HAP-1 (cell line): ENCODE results near the gene ANKS1B.
"Not testable (repeated sequence)": the region's sequence is repeated elsewhere in the genome, so short reads cannot be mapped to it uniquely, and the experiment has no call there.

Experiments
- DNase-seq, 2 experiments: peaks; one replicate each; pipeline ENCODE4 v3.0.0-alpha.2; 2016 to 2020; ENCODE audit warnings: low spot score in 2 of 2
- H3K27me3 ChIP-seq: fragments of 250-450 bp; sonication (Bioruptor Pico); 2 replicates; pipeline ENCODE4 v1.5.1; 2020; ENCODE audit warnings: low read depth, mild to moderate bottlenecking, moderate library complexity
- H3K36me3 ChIP-seq: fragments of 250-450 bp; sonication (Bioruptor Pico); replicated peaks from 2 replicates; pipeline ENCODE4 v1.5.1; 2020; ENCODE audit warnings: mild to moderate bottlenecking
- H3K4me1 ChIP-seq: fragments of 250-450 bp; sonication (Bioruptor Pico); 2 replicates; pipeline ENCODE4 v1.5.1; 2020; ENCODE audit warnings: mild to moderate bottlenecking
- H3K4me3 ChIP-seq: fragments of 250-450 bp; sonication (Bioruptor Pico); 2 replicates; pipeline ENCODE4 v1.5.1; 2020; ENCODE audit warnings: mild to moderate bottlenecking, moderate library complexity
- H3K9me3 ChIP-seq: fragments of 250-450 bp; sonication (Bioruptor Pico); 2 replicates; pipeline ENCODE4 v1.5.1; 2020; ENCODE audit warnings: mild to moderate bottlenecking, moderate library complexity
- in situ Hi-C: fragments of 300-500 bp; cut with MboI; formaldehyde crosslinking; loops from 3 replicates; pipeline ENCODE4 v1.14.3; 2020; ENCODE audit warnings: low sequenced_read_pairs, inconsistent platforms, mixed read lengths

Gene ANKS1B

DNA sequence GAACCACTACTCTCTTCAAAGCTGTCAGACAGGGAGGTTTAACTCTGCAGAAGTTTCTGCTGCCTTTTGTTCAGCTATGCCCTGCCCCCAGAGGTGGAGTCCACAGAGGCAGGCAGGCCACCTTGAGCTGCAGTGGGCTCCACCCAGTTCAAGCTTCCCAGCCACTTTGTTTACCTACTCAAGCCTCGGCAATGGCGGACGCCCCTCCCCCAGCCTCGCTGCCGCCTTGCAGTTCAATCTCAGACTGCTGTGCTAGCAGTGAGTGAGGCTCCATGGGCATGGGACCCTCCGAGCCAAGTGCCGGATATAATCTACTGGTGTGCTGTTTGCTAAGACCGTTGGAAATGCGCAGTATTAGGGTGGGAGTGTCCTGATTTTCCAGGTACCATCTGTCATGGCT, 663.5 kb downstream of the ANKS1B start:
- H3K9me3 ChIP-seq, H3K36me3 ChIP-seq, H3K4me3 ChIP-seq, H3K27me3 ChIP-seq, DNase-seq, H3K4me1 ChIP-seq, in situ Hi-C loops: not testable (repeated sequence)

DNA sequence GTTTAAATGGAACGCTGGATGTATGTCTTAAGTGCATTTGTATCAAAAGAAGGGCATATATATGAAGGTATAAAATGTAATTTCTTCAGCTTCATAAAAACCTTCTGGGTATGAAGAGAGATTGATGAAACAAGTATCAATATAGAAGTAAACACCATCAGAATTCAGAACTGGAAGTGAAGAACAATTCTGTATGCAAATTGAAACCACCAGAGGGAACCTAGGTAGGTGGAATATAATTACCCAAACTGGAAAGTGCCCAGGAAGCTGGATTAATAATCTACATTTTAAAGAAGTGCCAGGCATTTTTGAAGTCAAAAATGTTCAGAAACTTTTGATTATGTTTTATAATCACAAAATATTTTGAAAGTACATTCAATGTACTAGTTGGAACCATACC, 673.4 kb downstream of the ANKS1B start:
- in situ Hi-C loops: no loop called here
- Histone ChIP-seq H3K4me3 (no peak overlapping the region), H3K36me3 (no peaks in the 10 kb centered on the region), H3K27me3 (no peaks in the 10 kb centered on the region), H3K9me3 (no peaks in the 10 kb centered on the region), H3K4me1 (no peaks in the 10 kb centered on the region)
- DNase-seq: no peak

DNA sequence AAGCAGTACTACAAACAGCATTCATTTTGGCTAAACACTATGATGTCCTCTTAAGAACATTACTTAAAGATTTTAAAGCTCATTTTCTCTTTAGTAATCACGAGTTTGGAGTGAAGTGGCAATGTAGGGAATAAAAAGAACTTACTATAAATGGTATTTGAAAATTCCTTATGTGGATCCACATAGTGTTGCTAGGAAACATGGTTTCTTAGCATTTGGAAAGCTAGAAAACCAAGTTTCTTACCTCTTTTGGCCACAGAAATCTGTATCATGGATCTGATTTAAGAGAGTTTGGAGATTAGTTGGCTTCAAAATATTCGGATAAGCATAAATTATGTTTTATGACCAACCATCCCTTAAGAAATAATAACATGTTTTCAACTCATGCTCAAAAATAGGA, 674.9 kb downstream of the ANKS1B start:
- in situ Hi-C loops: no loop called here
- no peaks in the 10 kb centered on the region for H3K4me1 ChIP-seq
- no peak for DNase-seq
- H3K36me3 ChIP-seq: no peaks in the 10 kb centered on the region
- no peaks in the 10 kb centered on the region for H3K9me3 ChIP-seq
- H3K4me3 ChIP-seq: no peak overlapping the region
- H3K27me3 ChIP-seq: no peaks in the 10 kb centered on the region

DNA sequence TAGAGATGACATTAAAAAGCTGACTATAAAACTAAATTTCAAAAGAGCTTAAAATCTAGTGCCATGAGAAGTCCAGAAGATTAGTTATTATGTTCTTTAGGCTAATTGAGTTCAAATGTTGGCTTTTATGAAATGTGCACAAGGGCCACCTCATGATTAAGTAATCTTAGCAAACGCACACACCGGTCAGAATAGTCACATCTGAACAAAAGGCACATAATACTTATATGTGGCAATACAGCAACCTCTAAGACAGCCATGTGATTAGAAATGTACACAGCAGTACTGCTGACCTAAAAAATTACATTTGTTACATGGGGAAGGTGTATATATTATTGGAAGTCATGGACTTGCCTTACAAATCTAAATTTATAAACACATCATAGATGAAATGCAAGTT, 681.9 kb downstream of the ANKS1B start:
- Histone ChIP-seq H3K4me3 (no peak overlapping the region), H3K36me3 (no peaks in the 10 kb centered on the region), H3K27me3 (no peaks in the 10 kb centered on the region), H3K9me3 (no peaks in the 10 kb centered on the region), H3K4me1 (no peaks in the 10 kb centered on the region)
- in situ Hi-C loops: no loop called here
- DNase-seq: no peak

DNA sequence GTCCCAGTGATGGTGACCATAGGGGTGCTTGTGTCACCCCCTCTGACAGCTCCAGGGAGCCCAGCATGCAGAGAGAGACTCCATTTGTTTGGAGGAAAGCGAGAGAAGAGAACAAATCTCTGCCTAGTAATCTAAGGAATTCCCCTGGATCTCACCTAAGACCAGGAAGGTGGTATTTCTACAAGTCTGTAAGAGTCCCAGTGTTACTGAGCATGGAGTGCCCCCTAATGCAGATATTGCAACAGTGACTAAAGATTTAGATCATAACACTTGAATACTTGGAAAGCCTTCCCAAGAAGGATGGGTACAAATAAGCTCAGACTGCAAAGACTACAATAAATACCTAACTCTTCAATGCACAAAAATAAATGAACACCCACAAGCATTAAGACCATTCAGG, 697.6 kb downstream of the ANKS1B start:
- in situ Hi-C loops: no loop called here
- DNase-seq: no peak
- Histone ChIP-seq H3K36me3 (no peaks in the 10 kb centered on the region), H3K4me3 (no peak overlapping the region), H3K4me1 (peaks cover 14% of the 10 kb centered on the region), H3K9me3 (no peaks in the 10 kb centered on the region), H3K27me3 (no peaks in the 10 kb centered on the region)

DNA sequence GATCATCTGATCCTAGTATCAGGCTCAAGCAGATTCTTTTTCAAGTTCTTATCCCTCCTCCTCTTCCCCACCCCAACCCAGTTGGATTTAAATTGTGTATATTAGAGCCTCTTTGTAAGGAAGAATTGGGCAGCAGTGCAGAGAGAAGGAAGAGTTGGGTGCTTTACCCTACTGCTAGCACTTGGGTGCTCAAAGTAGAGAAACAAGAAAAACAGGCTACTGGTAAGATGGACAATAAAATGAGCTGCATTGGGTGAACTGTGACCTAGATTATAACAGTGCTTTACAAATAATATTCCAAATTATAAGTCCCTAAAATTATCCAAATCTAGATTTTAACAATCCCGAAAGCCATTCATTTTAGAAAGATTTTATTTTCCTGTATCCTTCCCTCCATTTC, 700.6 kb downstream of the ANKS1B start:
- no peak overlapping the region for H3K4me3 ChIP-seq
- H3K9me3 ChIP-seq: no peaks in the 10 kb centered on the region
- H3K4me1 ChIP-seq: peaks cover 14% of the 10 kb centered on the region
- DNase-seq: no peak
- in situ Hi-C loops: no loop called here
- H3K36me3 ChIP-seq: no peaks in the 10 kb centered on the region
- H3K27me3 ChIP-seq: no peaks in the 10 kb centered on the region

DNA sequence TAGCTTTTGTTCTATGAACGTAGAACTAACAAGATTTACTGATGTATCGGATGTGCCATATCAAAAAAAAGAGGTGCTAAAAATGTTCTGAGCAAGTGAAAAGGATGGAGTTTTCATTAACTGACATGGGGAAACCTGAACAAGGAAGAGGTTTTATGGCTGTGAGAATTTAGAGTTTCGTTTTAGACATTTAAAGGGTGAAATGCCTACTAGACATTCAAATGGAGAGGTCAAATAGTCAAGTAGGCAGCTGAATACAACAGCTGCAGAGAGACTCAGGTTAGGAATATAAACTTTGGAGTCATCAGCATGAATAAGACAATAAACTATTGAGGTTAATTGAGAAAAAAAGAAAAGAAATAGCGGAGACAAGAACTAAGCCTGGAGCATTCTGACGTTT, 702.1 kb downstream of the ANKS1B start:
- Histone ChIP-seq H3K36me3 (no peaks in the 10 kb centered on the region), H3K9me3 (no peaks in the 10 kb centered on the region), H3K4me1 (peaks cover 17% of the 10 kb centered on the region), H3K4me3 (no peak overlapping the region), H3K27me3 (no peaks in the 10 kb centered on the region)
- in situ Hi-C loops: no loop called here
- DNase-seq: no peak

DNA sequence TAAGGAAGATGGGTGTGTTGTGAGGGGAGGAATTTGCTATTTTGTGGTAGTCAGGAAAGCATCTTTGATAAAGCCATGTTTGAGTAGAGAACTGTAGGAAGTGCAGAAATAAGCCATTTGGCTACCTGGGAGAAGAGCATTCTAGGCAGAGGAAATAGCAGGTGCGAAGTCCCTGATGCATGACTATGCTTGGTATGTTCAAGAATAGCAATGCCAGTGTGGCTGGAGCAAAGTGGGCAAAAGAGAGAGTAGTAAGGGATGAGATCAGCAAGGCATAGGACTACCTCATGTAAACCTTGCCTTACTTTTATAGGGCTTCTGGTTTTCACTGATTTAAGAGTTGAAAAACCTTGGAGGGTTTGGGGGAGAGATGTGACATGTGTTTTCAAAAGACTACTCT, 702.6 kb downstream of the ANKS1B start:
- Histone ChIP-seq H3K27me3 (no peaks in the 10 kb centered on the region), H3K36me3 (no peaks in the 10 kb centered on the region), H3K9me3 (no peaks in the 10 kb centered on the region), H3K4me1 (peaks cover 17% of the 10 kb centered on the region), H3K4me3 (no peak overlapping the region)
- in situ Hi-C loops: no loop called here
- DNase-seq: no peak

DNA sequence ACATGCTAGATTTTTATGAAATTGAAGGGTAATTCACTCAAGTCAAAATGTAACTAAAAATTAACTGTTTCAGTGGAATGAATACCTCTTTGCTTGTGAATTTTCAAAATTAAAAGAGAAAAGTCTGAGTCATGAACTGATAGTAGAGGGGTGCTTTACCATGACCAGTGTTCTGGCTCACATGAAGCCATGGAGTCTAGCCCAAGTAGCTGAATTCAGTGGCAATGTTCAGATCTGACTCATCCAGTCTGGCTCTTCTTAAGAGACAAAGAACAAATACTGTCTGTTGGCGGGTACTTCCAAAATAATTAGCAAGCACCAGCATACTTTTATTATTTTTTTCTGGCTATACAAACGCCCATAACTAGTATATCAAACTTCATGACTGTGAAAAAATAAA, 703.5 kb downstream of the ANKS1B start:
- Histone ChIP-seq H3K27me3 (no peaks in the 10 kb centered on the region), H3K4me1 (peaks cover 17% of the 10 kb centered on the region), H3K9me3 (no peaks in the 10 kb centered on the region), H3K4me3 (no peak overlapping the region), H3K36me3 (no peaks in the 10 kb centered on the region)
- no peak for DNase-seq
- in situ Hi-C loops: no loop called here

DNA sequence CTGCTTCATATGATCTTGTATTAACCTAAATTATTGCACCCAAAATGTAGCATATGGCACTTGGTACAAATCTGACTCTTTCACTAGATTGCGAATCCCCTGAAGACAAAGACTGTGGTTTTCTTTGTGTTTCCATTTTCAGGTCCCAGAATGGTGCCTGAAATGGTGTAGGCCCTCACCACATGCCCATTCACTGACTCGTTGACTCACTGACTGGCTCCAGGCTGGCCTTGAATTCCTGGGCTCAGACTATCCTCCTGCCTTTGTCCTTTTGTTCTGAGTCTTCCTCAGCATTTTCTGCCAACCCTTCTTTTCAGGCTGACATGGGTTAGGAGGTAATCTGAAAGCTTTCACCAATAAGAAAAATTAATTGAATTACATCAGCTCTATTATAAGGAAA, 705.8 kb downstream of the ANKS1B start:
- Histone ChIP-seq H3K27me3 (no peaks in the 10 kb centered on the region), H3K36me3 (no peaks in the 10 kb centered on the region), H3K4me1 (peaks cover 14% of the 10 kb centered on the region), H3K9me3 (no peaks in the 10 kb centered on the region), H3K4me3 (no peak overlapping the region)
- in situ Hi-C loops: no loop called here
- peak; percentile 9 to 35 for DNase-seq

DNA sequence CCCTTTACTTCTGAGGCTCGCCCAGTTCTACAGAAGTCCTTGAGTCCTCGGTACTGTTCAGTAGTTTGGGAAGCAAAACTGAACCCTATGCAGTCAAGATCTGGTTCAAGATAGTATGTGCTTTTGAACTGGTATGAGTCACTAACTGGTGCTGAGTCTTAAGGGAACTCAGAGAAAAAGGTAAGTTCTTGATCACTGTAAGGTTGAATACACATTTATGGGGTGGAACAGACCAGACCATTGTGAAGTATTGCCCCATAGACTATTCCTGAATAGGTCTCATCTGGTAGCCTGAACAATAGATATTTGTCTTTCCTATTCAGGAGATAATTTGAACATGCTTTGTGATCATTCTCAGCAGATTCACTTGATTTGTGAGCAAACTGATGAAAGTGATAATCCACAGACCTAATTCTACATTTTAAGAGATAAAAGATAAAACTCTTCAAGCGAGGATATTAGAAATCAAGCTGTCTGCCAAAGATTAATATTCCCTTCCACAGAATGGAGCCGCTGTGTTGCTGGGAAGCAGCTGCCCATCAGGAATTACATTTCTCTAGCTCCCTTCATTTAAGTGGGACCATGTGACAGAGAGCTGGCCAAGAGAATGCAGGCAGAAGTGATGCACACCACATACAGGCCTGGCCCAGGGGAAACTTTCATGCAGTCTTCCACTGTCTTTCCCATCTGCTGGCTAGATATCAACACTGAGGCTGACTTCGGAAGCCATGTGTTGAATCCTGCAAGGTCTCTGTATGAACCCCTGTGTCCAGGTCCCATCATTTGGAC, 707.0 kb downstream of the ANKS1B start:
- Histone ChIP-seq H3K36me3 (no peaks in the 10 kb centered on the region), H3K27me3 (no peaks in the 10 kb centered on the region), H3K4me3 (no peak overlapping the region), H3K4me1 (peaks cover 7% of the 10 kb centered on the region), H3K9me3 (no peaks in the 10 kb centered on the region)
- no peak for DNase-seq
- in situ Hi-C loops: no loop called here

DNA sequence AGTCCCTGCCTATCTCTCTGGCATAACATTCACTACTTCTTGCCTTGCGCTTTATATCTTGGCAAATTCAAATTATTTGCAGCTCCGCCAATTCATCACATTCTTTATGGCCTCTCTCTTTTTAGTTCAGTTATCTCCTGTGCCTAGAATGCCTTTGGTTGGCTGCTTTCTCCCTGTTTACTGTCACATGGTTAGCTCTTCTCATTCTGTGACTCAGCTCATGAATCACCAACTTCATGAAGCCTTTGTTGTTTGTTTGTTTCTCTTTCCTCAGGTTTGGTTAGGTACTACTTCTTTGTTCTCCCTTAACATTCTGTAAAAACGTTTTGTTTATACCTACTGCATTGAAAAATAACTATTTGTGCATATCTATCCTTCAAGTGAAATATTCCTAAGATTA, 713.7 kb downstream of the ANKS1B start:
- in situ Hi-C loops: no loop called here

DNA sequence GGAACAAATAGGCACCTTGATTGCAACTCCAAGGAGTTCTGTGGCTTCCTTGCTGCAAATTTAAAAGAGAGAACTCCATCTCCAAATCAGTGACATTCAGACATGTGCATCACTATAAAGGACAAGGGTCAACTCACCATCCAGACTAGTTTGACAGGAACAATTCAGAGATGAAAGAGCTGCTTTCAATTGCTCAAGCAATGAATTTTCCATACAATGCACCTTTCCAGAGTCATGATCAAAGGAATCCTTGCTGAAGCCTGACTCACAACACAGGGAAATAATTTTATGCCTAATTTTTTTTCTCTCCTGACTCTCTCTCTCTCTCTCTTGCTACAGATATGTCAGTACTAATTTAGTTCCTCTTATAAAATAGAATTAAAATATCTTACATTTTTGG, 717.7 kb downstream of the ANKS1B start:
- in situ Hi-C loops: no loop called here
- no peak overlapping the region for H3K4me3 ChIP-seq
- no peak for DNase-seq
- no peaks in the 10 kb centered on the region; the same call in 1 of the 2 replicates for H3K4me1 ChIP-seq
- H3K36me3 ChIP-seq: no peaks in the 10 kb centered on the region
- no peaks in the 10 kb centered on the region for H3K9me3 ChIP-seq
- H3K27me3 ChIP-seq: no peaks in the 10 kb centered on the region

More for the DNA sequence above, 713.7 kb downstream of the ANKS1B start:
- Histone ChIP-seq H3K27me3 (no peaks in the 10 kb centered on the region), H3K4me1 (no peaks in the 10 kb centered on the region), H3K9me3 (no peaks in the 10 kb centered on the region), H3K36me3 (no peaks in the 10 kb centered on the region), H3K4me3 (no peak overlapping the region)
- no peak for DNase-seq

DNA sequence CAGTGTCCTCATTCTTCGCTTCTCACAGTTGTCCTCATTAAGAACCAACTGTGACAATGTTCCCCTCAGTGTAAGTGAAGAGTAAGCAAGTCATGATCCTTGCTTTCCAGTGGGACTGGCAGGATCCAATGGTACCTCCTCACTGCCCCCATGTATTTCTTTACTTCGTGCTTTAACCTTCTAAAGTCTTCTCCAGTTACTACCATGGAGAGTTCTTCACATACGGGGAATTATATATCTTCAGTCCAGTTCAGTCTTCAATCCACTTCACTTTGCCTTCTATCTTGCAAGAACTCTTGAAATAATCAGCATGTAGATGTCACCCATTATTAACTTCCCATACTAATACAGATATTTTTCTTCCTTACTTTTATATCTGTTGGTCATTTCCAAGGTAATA, 719.1 kb downstream of the ANKS1B start:
- Histone ChIP-seq H3K4me1 (no peaks in the 10 kb centered on the region; the same call in 1 of the 2 replicates), H3K4me3 (no peak overlapping the region), H3K36me3 (no peaks in the 10 kb centered on the region), H3K9me3 (no peaks in the 10 kb centered on the region), H3K27me3 (no peaks in the 10 kb centered on the region)
- in situ Hi-C loops: no loop called here
- no peak for DNase-seq

DNA sequence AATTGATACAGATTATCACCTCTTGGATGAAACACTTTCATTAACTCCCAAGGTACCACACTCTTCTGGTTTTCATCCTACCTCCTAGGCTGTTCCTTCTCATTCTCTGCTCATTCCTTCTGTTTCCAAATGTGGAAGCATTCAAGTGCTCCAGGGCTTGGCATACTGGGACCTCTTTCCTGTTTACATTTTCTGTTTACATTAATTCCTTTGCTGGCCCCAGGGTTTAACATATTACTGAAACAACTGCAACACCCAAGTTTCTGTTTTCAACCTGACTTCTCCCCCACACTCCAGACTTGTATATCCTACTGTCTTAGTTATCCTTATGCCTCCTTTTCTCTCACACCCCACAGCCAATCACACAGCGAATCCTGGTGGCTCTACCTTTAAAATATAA, 723.5 kb downstream of the ANKS1B start:
- H3K36me3 ChIP-seq: no peaks in the 10 kb centered on the region
- no peak for DNase-seq
- no peaks in the 10 kb centered on the region; the same call in 1 of the 2 replicates for H3K4me1 ChIP-seq
- H3K9me3 ChIP-seq: no peaks in the 10 kb centered on the region
- in situ Hi-C loops: no loop called here
- no peak overlapping the region for H3K4me3 ChIP-seq
- H3K27me3 ChIP-seq: no peaks in the 10 kb centered on the region
